Measurements from ENCODE around the gene DYNC2LI1.

DYNC2LI1 gene

GRCh38 chr2:43832457-43832856 is 58.6 kb downstream of the DYNC2LI1 start:
- POLR2A ChIA-PET = no interaction called here
- no peaks in the 10 kb centered on the region for H3K36me3 ChIP-seq (ENCODE audit: control insufficient read depth in 2 of 2, insufficient read depth in 1 of 2, low read length in 2 of 2)

GRCh38 chr2:43837033-43837432 is 63.2 kb downstream of the DYNC2LI1 start:
- H3K27ac ChIP-seq (ENCODE audit: extremely low read depth, low read depth, low read length) = no peak overlapping the region
- no peaks in the 10 kb centered on the region for H3K9me3 ChIP-seq (ENCODE audit: control insufficient read depth, insufficient read depth, low read depth, low read length)
- no peaks in the 10 kb centered on the region for H3K36me3 ChIP-seq (ENCODE audit: control insufficient read depth in 2 of 2, insufficient read depth in 1 of 2, low read length in 2 of 2)
- no peak overlapping the region for H3K4me3 ChIP-seq (ENCODE audit: low read depth, low read length)
- ChIA-PET CTCF (no interaction called here), POLR2A (no interaction called here)
- no peaks in the 10 kb centered on the region for H3K4me1 ChIP-seq (ENCODE audit: control insufficient read depth, insufficient read depth, low read length)
- TF ChIP-seq SCRT1 (tag by site-specific recombination; IDR thresholded peaks at IDR 0.05; ENCODE audit: borderline replicate concordance) (no peak), ZNF155 (tag by site-specific recombination; IDR thresholded peaks at IDR 0.05) (no peak), ZNF585B (tag by site-specific recombination; IDR thresholded peaks at IDR 0.05) (no peak), GLI4 (tag by site-specific recombination; IDR thresholded peaks at IDR 0.05) (no peak), SALL2 (tag by site-specific recombination; IDR thresholded peaks at IDR 0.05; ENCODE audit: borderline replicate concordance) (no peak), ZSCAN16 (tag by site-specific recombination; IDR thresholded peaks at IDR 0.05) (no peak), ZNF391 (tag by site-specific recombination; IDR thresholded peaks at IDR 0.05; ENCODE audit: borderline replicate concordance, low read depth) (no peak), ZNF211 (tag by site-specific recombination; IDR thresholded peaks at IDR 0.05; ENCODE audit: low read depth) (no peak), ZNF837 (tag by site-specific recombination; IDR thresholded peaks at IDR 0.05) (no peak)
- TF ChIP-seq, protein P1, sequence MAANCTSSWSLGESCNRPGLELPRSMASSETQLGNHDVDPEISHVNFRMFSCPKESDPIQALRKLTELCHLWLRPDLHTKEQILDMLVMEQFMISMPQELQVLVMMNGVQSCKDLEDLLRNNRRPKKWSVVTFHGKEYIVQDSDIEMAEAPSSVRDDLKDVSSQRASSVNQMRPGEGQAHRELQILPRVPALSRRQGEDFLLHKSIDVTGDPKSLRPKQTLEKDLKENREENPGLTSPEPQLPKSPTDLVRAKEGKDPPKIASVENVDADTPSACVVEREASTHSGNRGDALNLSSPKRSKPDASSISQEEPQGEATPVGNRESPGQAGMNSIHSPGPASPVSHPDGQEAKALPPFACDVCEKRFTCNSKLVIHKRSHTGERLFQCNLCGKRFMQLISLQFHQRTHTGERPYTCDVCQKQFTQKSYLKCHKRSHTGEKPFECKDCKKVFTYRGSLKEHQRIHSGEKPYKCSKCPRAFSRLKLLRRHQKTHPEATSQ (tag by site-specific recombination; IDR thresholded peaks at IDR 0.05) = no peak

More at GRCh38 chr2:43832457-43832856, 58.6 kb downstream of the DYNC2LI1 start:
- TF ChIP-seq ZNF202 (tag by site-specific recombination; IDR thresholded peaks at IDR 0.05; ENCODE audit: borderline replicate concordance) = no peak
- TF ChIP-seq ZXDB (tag by site-specific recombination; IDR thresholded peaks at IDR 0.05) = no peak
- TF ChIP-seq ZNF146 (tag by site-specific recombination; IDR thresholded peaks at IDR 0.05) = no peak
- TF ChIP-seq GFI1B (tag by site-specific recombination; IDR thresholded peaks at IDR 0.05) = no peak
- TF ChIP-seq ZBTB49 (tag by site-specific recombination; IDR thresholded peaks at IDR 0.05; ENCODE audit: low read depth) = no peak
- TF ChIP-seq ZNF223 (tag by site-specific recombination; IDR thresholded peaks at IDR 0.05) = no peak
- TF ChIP-seq ZNF777 (tag by site-specific recombination; IDR thresholded peaks at IDR 0.05; ENCODE audit: borderline replicate concordance) = no peak
- TF ChIP-seq, protein P2, sequence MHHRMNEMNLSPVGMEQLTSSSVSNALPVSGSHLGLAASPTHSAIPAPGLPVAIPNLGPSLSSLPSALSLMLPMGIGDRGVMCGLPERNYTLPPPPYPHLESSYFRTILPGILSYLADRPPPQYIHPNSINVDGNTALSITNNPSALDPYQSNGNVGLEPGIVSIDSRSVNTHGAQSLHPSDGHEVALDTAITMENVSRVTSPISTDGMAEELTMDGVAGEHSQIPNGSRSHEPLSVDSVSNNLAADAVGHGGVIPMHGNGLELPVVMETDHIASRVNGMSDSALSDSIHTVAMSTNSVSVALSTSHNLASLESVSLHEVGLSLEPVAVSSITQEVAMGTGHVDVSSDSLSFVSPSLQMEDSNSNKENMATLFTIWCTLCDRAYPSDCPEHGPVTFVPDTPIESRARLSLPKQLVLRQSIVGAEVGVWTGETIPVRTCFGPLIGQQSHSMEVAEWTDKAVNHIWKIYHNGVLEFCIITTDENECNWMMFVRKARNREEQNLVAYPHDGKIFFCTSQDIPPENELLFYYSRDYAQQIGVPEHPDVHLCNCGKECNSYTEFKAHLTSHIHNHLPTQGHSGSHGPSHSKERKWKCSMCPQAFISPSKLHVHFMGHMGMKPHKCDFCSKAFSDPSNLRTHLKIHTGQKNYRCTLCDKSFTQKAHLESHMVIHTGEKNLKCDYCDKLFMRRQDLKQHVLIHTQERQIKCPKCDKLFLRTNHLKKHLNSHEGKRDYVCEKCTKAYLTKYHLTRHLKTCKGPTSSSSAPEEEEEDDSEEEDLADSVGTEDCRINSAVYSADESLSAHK (tag by site-specific recombination; IDR thresholded peaks at IDR 0.05) = no peak
- no peak for TF ChIP-seq REPIN1 (tag by site-specific recombination; IDR thresholded peaks at IDR 0.05; ENCODE audit: low read depth)
- no peak for TF ChIP-seq ZFHX2 (tag by site-specific recombination; conservative IDR thresholded peaks at IDR 0.05)
- TF ChIP-seq ZNF660 (tag by site-specific recombination; IDR thresholded peaks at IDR 0.05) = no peak
- TF ChIP-seq ZNF658 (tag by site-specific recombination; IDR thresholded peaks at IDR 0.05) = no peak
- no peak overlapping the region for H3K4me3 ChIP-seq (ENCODE audit: low read depth, low read length)
- CTCF ChIA-PET = no interaction called here
- no peaks in the 10 kb centered on the region for H3K9me3 ChIP-seq (ENCODE audit: control insufficient read depth, insufficient read depth, low read depth, low read length)
- no peak overlapping the region for H3K27ac ChIP-seq (ENCODE audit: extremely low read depth, low read depth, low read length)
- H3K4me1 ChIP-seq (ENCODE audit: control insufficient read depth, insufficient read depth, low read length) = no peaks in the 10 kb centered on the region

All from HEK293 (cell line).